ENCODE results near the gene SEZ6L. TPM values are rescaled to one million over a fixed set of nuclear protein-coding genes. Genes with fewer than 3 reads are reported as not detected.

SEZ6L gene
- total RNA-seq, 1 experiment from 2014 or later = not detected

DNA sequence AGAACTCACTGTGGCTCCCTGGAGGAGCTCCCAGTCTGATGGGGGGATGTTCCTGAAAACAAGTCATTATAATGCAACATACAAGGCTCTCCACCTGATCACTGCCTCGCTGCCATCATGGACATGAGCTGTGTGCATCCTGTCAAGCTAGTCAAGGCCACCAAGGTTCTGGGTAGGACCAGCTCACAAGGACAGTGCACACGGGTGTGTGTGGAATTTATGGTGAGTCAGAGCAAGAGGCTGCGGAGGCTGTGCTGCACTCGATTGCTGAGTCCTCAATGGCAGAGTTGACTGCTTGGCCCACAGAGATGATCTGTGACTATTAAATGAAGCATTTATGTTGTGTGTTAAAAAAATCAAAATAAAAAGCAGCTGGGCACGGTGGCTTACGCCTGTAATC, 96.6 kb downstream of the SEZ6L start:
- POLR2A ChIA-PET = no interaction called here
- Histone ChIP-seq H3K4me1 (ENCODE audit: control insufficient read depth in 1 of 2, insufficient read depth in 2 of 2, low read length in 2 of 2) (no peaks in the 10 kb centered on the region), H3K27me3 (ENCODE audit: insufficient read depth, low read length) (peaks cover 53% of the 10 kb centered on the region), H3K36me3 (ENCODE audit: control insufficient read depth in 1 of 2, insufficient read depth in 2 of 2, low read length in 2 of 2) (no peaks in the 10 kb centered on the region), H3K4me2 (ENCODE audit: low read length) (no peak overlapping the region), H3K9me3 (ENCODE audit: control insufficient read depth in 1 of 2, insufficient read depth in 1 of 2, low read depth in 1 of 2, low read length in 2 of 2) (no peaks in the 10 kb centered on the region), H3K27ac (ENCODE audit: low read depth, low read length) (no peak overlapping the region), H4K20me1 (ENCODE audit: insufficient read depth) (no peaks in the 10 kb centered on the region), H3K79me2 (ENCODE audit: insufficient read depth, low read length) (no peaks in the 10 kb centered on the region), H3K9ac (ENCODE audit: low read length) (no peak overlapping the region), H3K4me3 (replicated peaks in 1 of 2; ENCODE audit: low read depth in 1 of 2, low read length in 2 of 2) (no peak overlapping the region), H3K9me2 (ENCODE audit: insufficient read depth) (no peaks in the 10 kb centered on the region), H2AFZ (ENCODE audit: low read depth, low read length, poor library complexity, severe bottlenecking) (no peak overlapping the region)
- no TSS peak for BruUV-seq (replicated peaks)
- CTCF ChIA-PET = no interaction called here
- intact Hi-C loops (cut with micrococcal nuclease) = no loop called here
- ATAC-seq = no peak
- TF ChIP-seq TCF7L2 (IDR thresholded peaks at IDR 0.05; ENCODE audit: borderline replicate concordance, extremely low read depth, insufficient read depth, insufficient read length) (no peak), EGR1 (IDR thresholded peaks at IDR 0.05; ENCODE audit: low read depth) (no peak), YY1 (IDR thresholded peaks at IDR 0.05; ENCODE audit: extremely low read depth, insufficient replicate concordance, low read depth, low read length) (no peak), CEBPB (IDR thresholded peaks at IDR 0.05; ENCODE audit: low read depth) (no peak), SIN3A (IDR thresholded peaks at IDR 0.05; ENCODE audit: low read depth) (no peak), ZFX (IDR thresholded peaks at IDR 0.05) (no peak)
- TF ChIP-seq, protein P1, sequence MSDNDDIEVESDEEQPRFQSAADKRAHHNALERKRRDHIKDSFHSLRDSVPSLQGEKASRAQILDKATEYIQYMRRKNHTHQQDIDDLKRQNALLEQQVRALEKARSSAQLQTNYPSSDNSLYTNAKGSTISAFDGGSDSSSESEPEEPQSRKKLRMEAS (IDR thresholded peaks at IDR 0.05) = no peak
- TF ChIP-seq, protein P2, sequence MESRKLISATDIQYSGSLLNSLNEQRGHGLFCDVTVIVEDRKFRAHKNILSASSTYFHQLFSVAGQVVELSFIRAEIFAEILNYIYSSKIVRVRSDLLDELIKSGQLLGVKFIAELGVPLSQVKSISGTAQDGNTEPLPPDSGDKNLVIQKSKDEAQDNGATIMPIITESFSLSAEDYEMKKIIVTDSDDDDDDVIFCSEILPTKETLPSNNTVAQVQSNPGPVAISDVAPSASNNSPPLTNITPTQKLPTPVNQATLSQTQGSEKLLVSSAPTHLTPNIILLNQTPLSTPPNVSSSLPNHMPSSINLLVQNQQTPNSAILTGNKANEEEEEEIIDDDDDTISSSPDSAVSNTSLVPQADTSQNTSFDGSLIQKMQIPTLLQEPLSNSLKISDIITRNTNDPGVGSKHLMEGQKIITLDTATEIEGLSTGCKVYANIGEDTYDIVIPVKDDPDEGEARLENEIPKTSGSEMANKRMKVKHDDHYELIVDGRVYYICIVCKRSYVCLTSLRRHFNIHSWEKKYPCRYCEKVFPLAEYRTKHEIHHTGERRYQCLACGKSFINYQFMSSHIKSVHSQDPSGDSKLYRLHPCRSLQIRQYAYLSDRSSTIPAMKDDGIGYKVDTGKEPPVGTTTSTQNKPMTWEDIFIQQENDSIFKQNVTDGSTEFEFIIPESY (IDR thresholded peaks at IDR 0.05; ENCODE audit: extremely low read depth, insufficient replicate concordance, low read length) = no peak
- no peak for DNase-seq (ENCODE audit: low read depth, low spot score)
- RAD21 ChIA-PET (ENCODE audit: low non-redundant PET in 1 of 2, low total read pairs in 2 of 2, uncharacterized antibody in 2 of 2, unreplicated experiment in 2 of 2) = no interaction called here

DNA sequence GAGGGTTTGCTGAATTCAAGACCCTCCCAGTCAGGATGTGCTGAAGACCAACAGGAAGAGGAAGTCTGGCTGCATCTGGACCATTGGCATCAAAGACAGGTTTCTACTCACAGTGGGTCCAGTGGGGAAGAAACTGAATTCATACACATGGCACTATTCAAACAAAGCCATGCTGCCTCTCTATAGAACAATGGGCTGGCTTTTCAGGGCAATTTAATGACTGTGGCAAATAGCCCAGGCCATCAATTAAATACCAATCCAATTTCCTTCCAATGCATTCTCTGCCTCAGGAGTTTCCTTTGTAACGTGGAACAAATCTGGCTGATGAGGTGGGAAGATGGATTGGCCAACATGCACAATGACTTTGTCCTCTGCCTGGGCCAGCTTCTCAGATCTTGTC, 98.6 kb downstream of the SEZ6L start:
- no peak overlapping the region for H3K9ac ChIP-seq (ENCODE audit: low read length)
- no peaks in the 10 kb centered on the region for H3K9me3 ChIP-seq (ENCODE audit: control insufficient read depth in 1 of 2, insufficient read depth in 1 of 2, low read depth in 1 of 2, low read length in 2 of 2)
- no peak overlapping the region for H3K27ac ChIP-seq (ENCODE audit: low read depth, low read length)
- H2AFZ ChIP-seq (ENCODE audit: low read depth, low read length, poor library complexity, severe bottlenecking) = no peak overlapping the region
- ChIA-PET POLR2A (no interaction called here), RAD21 (ENCODE audit: low non-redundant PET in 1 of 2, low total read pairs in 2 of 2, uncharacterized antibody in 2 of 2, unreplicated experiment in 2 of 2) (no interaction called here), CTCF (no interaction called here)
- no TSS peak for BruUV-seq (replicated peaks)
- H3K27me3 ChIP-seq (ENCODE audit: insufficient read depth, low read length) = peaks cover 63% of the 10 kb centered on the region
- H3K79me2 ChIP-seq (ENCODE audit: insufficient read depth, low read length) = no peaks in the 10 kb centered on the region
- intact Hi-C loops (cut with micrococcal nuclease) = no loop called here
- H3K4me1 ChIP-seq (ENCODE audit: control insufficient read depth in 1 of 2, insufficient read depth in 2 of 2, low read length in 2 of 2) = no peaks in the 10 kb centered on the region
- H3K4me2 ChIP-seq (ENCODE audit: low read length) = no peak overlapping the region
- no peaks in the 10 kb centered on the region for H3K36me3 ChIP-seq (ENCODE audit: control insufficient read depth in 1 of 2, insufficient read depth in 2 of 2, low read length in 2 of 2)
- no peak overlapping the region for H3K4me3 ChIP-seq (replicated peaks in 1 of 2; ENCODE audit: low read depth in 1 of 2, low read length in 2 of 2)
- no peak for ATAC-seq
- H4K20me1 ChIP-seq (ENCODE audit: insufficient read depth) = no peaks in the 10 kb centered on the region
- DNase-seq (ENCODE audit: low read depth, low spot score) = no peak
- H3K9me2 ChIP-seq (ENCODE audit: insufficient read depth) = no peaks in the 10 kb centered on the region
- TF ChIP-seq ELF1 (IDR thresholded peaks at IDR 0.05; ENCODE audit: borderline replicate concordance, low read depth) (no peak), ZNF274 (IDR thresholded peaks at IDR 0.05; ENCODE audit: low read depth, low read length) (no peak), CEBPB (IDR thresholded peaks at IDR 0.05; ENCODE audit: low read depth) (no peak), ZFX (IDR thresholded peaks at IDR 0.05) (no peak), TCF7L2 (IDR thresholded peaks at IDR 0.05; ENCODE audit: borderline replicate concordance, extremely low read depth, insufficient read depth, insufficient read length) (no peak), EGR1 (IDR thresholded peaks at IDR 0.05; ENCODE audit: low read depth) (no peak), EZH2 (IDR thresholded peaks at IDR 0.05) (no peak), YY1 (IDR thresholded peaks at IDR 0.05; ENCODE audit: extremely low read depth, insufficient replicate concordance, low read depth, low read length) (no peak), CBX3 (IDR thresholded peaks at IDR 0.05; ENCODE audit: low read depth) (no peak), SIN3A (IDR thresholded peaks at IDR 0.05; ENCODE audit: low read depth) (no peak)
- TF ChIP-seq, protein P3, sequence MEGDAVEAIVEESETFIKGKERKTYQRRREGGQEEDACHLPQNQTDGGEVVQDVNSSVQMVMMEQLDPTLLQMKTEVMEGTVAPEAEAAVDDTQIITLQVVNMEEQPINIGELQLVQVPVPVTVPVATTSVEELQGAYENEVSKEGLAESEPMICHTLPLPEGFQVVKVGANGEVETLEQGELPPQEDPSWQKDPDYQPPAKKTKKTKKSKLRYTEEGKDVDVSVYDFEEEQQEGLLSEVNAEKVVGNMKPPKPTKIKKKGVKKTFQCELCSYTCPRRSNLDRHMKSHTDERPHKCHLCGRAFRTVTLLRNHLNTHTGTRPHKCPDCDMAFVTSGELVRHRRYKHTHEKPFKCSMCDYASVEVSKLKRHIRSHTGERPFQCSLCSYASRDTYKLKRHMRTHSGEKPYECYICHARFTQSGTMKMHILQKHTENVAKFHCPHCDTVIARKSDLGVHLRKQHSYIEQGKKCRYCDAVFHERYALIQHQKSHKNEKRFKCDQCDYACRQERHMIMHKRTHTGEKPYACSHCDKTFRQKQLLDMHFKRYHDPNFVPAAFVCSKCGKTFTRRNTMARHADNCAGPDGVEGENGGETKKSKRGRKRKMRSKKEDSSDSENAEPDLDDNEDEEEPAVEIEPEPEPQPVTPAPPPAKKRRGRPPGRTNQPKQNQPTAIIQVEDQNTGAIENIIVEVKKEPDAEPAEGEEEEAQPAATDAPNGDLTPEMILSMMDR (IDR thresholded peaks at IDR 0.05 in 2 of 3, conservative IDR thresholded peaks at IDR 0.05 in 1 of 3; ENCODE audit: borderline replicate concordance in 1 of 3, insufficient read depth in 1 of 3, low read depth in 2 of 3, low read length in 2 of 3) = no peak
- TF ChIP-seq, protein P1 (IDR thresholded peaks at IDR 0.05) = no peak

Data from HCT116 (cell line).